Measurements from ENCODE around the gene GTF2H2C_2.
"Not testable (repeated sequence)": the region's sequence is repeated elsewhere in the genome, so short reads cannot be mapped to it uniquely, and the experiment has no call there.

GRCh38 chr5:70438518-70438917 lies 23.4 kb downstream of the GTF2H2C_2 start:
- TF ChIP-seq CTCF (conservative IDR thresholded peaks at IDR 0.05 in 1 of 2, IDR thresholded peaks at IDR 0.05 in 1 of 2; ENCODE audit: extremely low read depth in 1 of 2, insufficient read depth in 1 of 2, low read depth in 1 of 2, low read length in 2 of 2); EZH2 (IDR thresholded peaks at IDR 0.05; ENCODE audit: borderline replicate concordance, low read length): not testable (repeated sequence)
